GM12878 (cell line): ENCODE data around the gene JPH4. TPM values are rescaled to one million over a fixed set of nuclear protein-coding genes. Genes with fewer than 3 reads are reported as not detected.

Experiments used
- ATAC-seq: fragments of 200-7000 bp; cut with Tn5 transposase; 3 replicates; pipeline ENCODE4 v1.9.1; 2020; ENCODE audit warnings: mild to moderate bottlenecking, moderate library complexity
- BruUV-seq: library from RNA; stranded (reverse); fragments of 400-500 nt; replicated peaks from 2 replicates; lab custom pipeline; 2021; lab: Mats Ljungman, UMichigan
- CTCF ChIA-PET: fragments of 300-600 bp; sonication (Branson Sonifier 250); formaldehyde crosslinking; extraction: SDS; loops from one replicate; lab custom pipeline; 2021; ENCODE audit warnings: inconsistent platforms; lab: Yijun Ruan, JAX
- POLR2A ChIA-PET: fragments of 350-600 bp; formaldehyde crosslinking; extraction: SDS; loops from one replicate; lab custom pipeline; 2021; ENCODE audit warnings: inconsistent platforms; lab: Charles Lee
- RAD21 ChIA-PET: fragments of 300-600 bp; sonication (Branson Sonifier 250); formaldehyde crosslinking; loops from one replicate; lab custom pipeline; 2023; ENCODE audit warnings: antibody characterized with exemption; ENCODE audit not compliant: unreplicated experiment; lab: Charles Lee
- SMC1A ChIA-PET: fragments of 300-600 bp; sonication (Branson Sonifier 250); formaldehyde crosslinking; loops from one replicate; lab custom pipeline; 2023; ENCODE audit not compliant: unreplicated experiment, uncharacterized antibody; lab: Charles Lee
- DNase-seq: peaks from one replicate; pipeline ENCODE4 v3.0.0-alpha.2; 2011; ENCODE audit warnings: low read depth, low spot score
- FAIRE-seq: peaks from 3 replicates; lab custom pipeline; 2011; peaks lifted over from hg19 to GRCh38; lab: Jason Lieb, UNC
- H2AFZ ChIP-seq: 2 replicates; pipeline ENCODE4 v1.6.0; 2011; ENCODE audit warnings: low read depth, low read length, control low read depth; ENCODE audit not compliant: control insufficient read depth
- H3K27ac ChIP-seq: 2 replicates; pipeline ENCODE4 v1.5.1; 2011; ENCODE audit warnings: control low read depth; ENCODE audit not compliant: control insufficient read depth, insufficient read depth
- H3K27me3 ChIP-seq, 2 experiments: replicated peaks in 1 of 2; 2 replicates each; pipeline versions ENCODE4 v1.6.0 to v1.6.1; 2011; ENCODE audit warnings: low read length in 1 of 2; ENCODE audit not compliant: control insufficient read depth in 2 of 2, insufficient read depth in 2 of 2
- H3K36me3 ChIP-seq, 2 experiments: 2 replicates each; pipeline ENCODE4 v1.5.1; 2011; ENCODE audit warnings: low read length in 1 of 2; ENCODE audit not compliant: control insufficient read depth in 2 of 2, insufficient read depth in 2 of 2
- H3K4me1 ChIP-seq: 2 replicates; pipeline ENCODE4 v1.6.1; 2011; ENCODE audit warnings: mild to moderate bottlenecking, low read length, moderate library complexity, mixed read lengths; ENCODE audit not compliant: control insufficient read depth, insufficient read depth
- H3K4me2 ChIP-seq: 2 replicates; pipeline ENCODE4 v1.6.0; 2011; ENCODE audit warnings: control low read depth; ENCODE audit not compliant: control insufficient read depth, insufficient read depth
- H3K4me3 ChIP-seq: fragments of 200-600 bp; sonication (generic); 2 replicates; pipeline ENCODE4 v1.5.1; 2016
- H3K79me2 ChIP-seq: 2 replicates; pipeline ENCODE4 v1.6.0; 2011; ENCODE audit warnings: low read length; ENCODE audit not compliant: control insufficient read depth, insufficient read depth
- H3K9ac ChIP-seq: 2 replicates; pipeline ENCODE4 v1.8.0; 2011; ENCODE audit warnings: low read length, control low read depth, mixed read lengths; ENCODE audit not compliant: control insufficient read depth, insufficient read depth
- H3K9me3 ChIP-seq: replicated peaks from 3 replicates; pipeline ENCODE4 v1.5.1; 2011; ENCODE audit warnings: mild to moderate bottlenecking, low read length; ENCODE audit not compliant: control insufficient read depth, insufficient read depth
- H4K20me1 ChIP-seq: 2 replicates; pipeline ENCODE4 v1.6.0; 2011; ENCODE audit not compliant: control insufficient read depth, insufficient read depth
- ASH2L ChIP-seq: fragments of 300-600, 200-600 bp; sonication (generic); IDR thresholded peaks from 2 replicates; pipeline ENCODE4 v1.6.1; 2017; ENCODE audit warnings: low read depth, mild to moderate bottlenecking, borderline replicate concordance
- ATF2 ChIP-seq: IDR thresholded peaks from 2 replicates; pipeline ENCODE4 v1.6.1; 2012; ENCODE audit warnings: low read length, inconsistent platforms
- BRCA1 ChIP-seq: IDR thresholded peaks from 2 replicates; pipeline ENCODE4 v1.6.1; 2011; ENCODE audit warnings: low read depth, low read length, improper control_type of control experiment
- CEBPB ChIP-seq, 2 experiments: fragments of 150-350 bp in 1 of 2; IDR thresholded peaks; 2 replicates each; pipeline ENCODE4 v1.6.1; 2012 to 2014; ENCODE audit warnings: low read depth in 2 of 2, low read length in 2 of 2, borderline replicate concordance in 1 of 2, inconsistent platforms in 1 of 2
- ELK1 ChIP-seq: IDR thresholded peaks from 2 replicates; pipeline ENCODE4 v1.6.1; 2012; ENCODE audit warnings: low read depth, low read length, improper control_type of control experiment
- KAT2A ChIP-seq: conservative IDR thresholded peaks from 2 replicates; pipeline ENCODE4 v1.6.1; 2011; ENCODE audit warnings: low read depth, low read length; ENCODE audit not compliant: control insufficient read depth
- KDM1A ChIP-seq: fragments of 200-600 bp; sonication (generic); IDR thresholded peaks from 2 replicates; pipeline ENCODE4 v1.6.1; 2016; ENCODE audit warnings: borderline replicate concordance
- MAX ChIP-seq: IDR thresholded peaks from 2 replicates; pipeline ENCODE4 v1.6.1; 2012; ENCODE audit warnings: low read depth, low read length, improper control_type of control experiment
- MEF2A ChIP-seq: IDR thresholded peaks from 2 replicates; pipeline ENCODE4 v1.6.1; 2011; ENCODE audit warnings: low read depth, mild to moderate bottlenecking, low read length, moderate library complexity; ENCODE audit not compliant: insufficient read depth
- MYC ChIP-seq: IDR thresholded peaks from 2 replicates; pipeline ENCODE4 v1.6.1; 2011; ENCODE audit warnings: mild to moderate bottlenecking, low read length, moderate library complexity, inconsistent platforms; ENCODE audit not compliant: insufficient read depth, insufficient replicate concordance, insufficient read length, severe bottlenecking
- RB1 ChIP-seq: fragments of 450-650 bp; formaldehyde crosslinking; IDR thresholded peaks from 2 replicates; pipeline ENCODE4 v1.6.1; 2017; ENCODE audit warnings: mild to moderate bottlenecking, borderline replicate concordance
- RELB ChIP-seq: fragments of 450-650 bp; IDR thresholded peaks from 2 replicates; pipeline ENCODE4 v1.6.1; 2017; ENCODE audit warnings: low read depth, mild to moderate bottlenecking, moderate library complexity
- SIX5 ChIP-seq: IDR thresholded peaks from 2 replicates; pipeline ENCODE4 v1.6.1; 2011; ENCODE audit warnings: mild to moderate bottlenecking, low read depth, low read length, moderate library complexity; ENCODE audit not compliant: severe bottlenecking
- SMAD1 ChIP-seq: fragments of 450-650 bp; IDR thresholded peaks from 2 replicates; pipeline ENCODE4 v1.6.1; 2018; ENCODE audit warnings: mild to moderate bottlenecking, low read depth; ENCODE audit not compliant: partially characterized antibody
- SMAD5 ChIP-seq: IDR thresholded peaks from 2 replicates; pipeline ENCODE4 v1.6.1; 2016; ENCODE audit warnings: antibody characterized with exemption, low read depth
- SMARCA5 ChIP-seq: fragments of 450-650 bp; IDR thresholded peaks from 2 replicates; pipeline ENCODE4 v1.6.1; 2017; ENCODE audit warnings: mild to moderate bottlenecking
- TCF12 ChIP-seq: IDR thresholded peaks from 2 replicates; pipeline ENCODE4 v1.6.1; 2011; ENCODE audit warnings: low read depth, mild to moderate bottlenecking, low read length
- TCF3 ChIP-seq: IDR thresholded peaks from 2 replicates; pipeline ENCODE4 v1.6.1; 2012; ENCODE audit warnings: low read depth, mild to moderate bottlenecking, low read length, borderline replicate concordance; ENCODE audit not compliant: insufficient read depth
- ZNF207 ChIP-seq: fragments of 450-650 bp; IDR thresholded peaks from 2 replicates; pipeline ENCODE4 v1.6.1; 2014; ENCODE audit warnings: antibody characterized with exemption, mild to moderate bottlenecking, borderline replicate concordance
- WGBS: methylation state at CpG from one replicate; pipeline ENCODE4 v1.1.6; 2016; ENCODE audit warnings: low lambda C conversion rate; ENCODE audit not compliant: insufficient replicate concordance, insufficient coverage; ENCODE audit errors: missing lambda C conversion rate; 5-methylcytosine and 5-hydroxymethylcytosine counted together
- in situ Hi-C: fragments of 300-500 bp; cut with MboI; formaldehyde crosslinking; loops from 9 replicates; pipeline ENCODE4 v1.14.3; 2018; ENCODE audit warnings: mixed read lengths
- intact Hi-C: fragments of 100-400 bp; cut with micrococcal nuclease; formaldehyde crosslinking; loops from one replicate; pipeline ENCODE4 v1.14.2; 2022; ENCODE audit not compliant: unreplicated experiment
- polyA plus RNA-seq, 11 experiments: library from polyadenylated mRNA; depleted of rRNA in 4 of 11; unstranded in 6 of 11; stranded (reverse) in 5 of 11; fragments of >200 nt; fragmentation: Nextera tagmentation in 4 of 11; fragmentation: Illumina TruSeq in 1 of 11; extraction: Ambion mirVana in 4 of 11; extraction: Trizol in 1 of 11; gene quantifications; 1 replicate in 1 of 11; 2 replicates in 10 of 11; pipeline versions ENCODE4 v1.2.1 to v1.2.3, GENCODE V29; 2011 to 2016; ENCODE audit warnings: inconsistent platforms in 2 of 11, missing spikeins in 2 of 11, low read depth in 1 of 11
- total RNA-seq, 4 experiments: library from RNA; depleted of rRNA in 3 of 4; stranded (reverse); fragments of >200 nt in 3 of 4; fragmentation: Illumina TruSeq in 1 of 4; extraction: Trizol in 1 of 4; gene quantifications; 2 replicates each; pipeline versions ENCODE4 v1.2.1 to v1.2.3, GENCODE V29; 2013 to 2021

JPH4 gene
- total and polyA plus RNA-seq, 10 of the 15 experiments (the other 5 are each of a cell fraction or from before 2014, with no cell fraction given), result 0.48 to 10.3 (median 3.8) TPM

GRCh38 chr14:23572524-23572828 is 6.1 kb downstream of the JPH4 start (continued):
- TF ChIP-seq ELK1 (no peak), BRCA1 (no peak), SMAD1 (no peak), ASH2L (no peak), TCF3 (no peak), MAX (no peak), SMARCA5 (no peak), KDM1A (no peak), ZNF207 (no peak), TCF12 (no peak), KAT2A (no peak), SIX5 (no peak)
- TF ChIP-seq, all 136 proteins: peak for 0

GRCh38 chr14:23571701-23572523 is 6.7 kb downstream of the JPH4 start:
- 55% methylated on average over 14 of the region's 14 CpGs for WGBS
- H3K79me2 ChIP-seq, result peaks cover 4% of the 10 kb centered on the region
- ChIA-PET CTCF (interaction anchor here (1.3 to 1.8 kb wide), 5 partner anchors 11 to 94 kb away, joined by 3 to 5 read pairs (median 4); no protein-coding TSS in a partner anchor), POLR2A (no interaction called here), SMC1A (no interaction called here), RAD21 (no interaction called here)
- TF ChIP-seq ATF2 (no peak), RB1 (no peak), MEF2A (no peak), MYC (no peak), RELB (no peak), KDM1A (no peak), SMAD5 (no peak), CEBPB (IDR thresholded peaks at IDR 0.05; ENCODE audit: borderline replicate concordance in 1 of 2, low read depth in 2 of 2, low read length in 2 of 2) (no peak)
- no TSS peak for BruUV-seq
- H2AFZ ChIP-seq, result no peak overlapping the region
- in situ Hi-C loops (no loop called here), intact Hi-C loops (no loop called here)
- no peak overlapping the region for H3K9ac ChIP-seq
- ATAC-seq, result no peak
- peaks cover 12% of the 10 kb centered on the region for H3K4me1 ChIP-seq
- no peaks in the 10 kb centered on the region for H3K9me3 ChIP-seq
- H3K4me2 ChIP-seq, result no peak overlapping the region
- H4K20me1 ChIP-seq, result no peaks in the 10 kb centered on the region
- no peaks in the 10 kb centered on the region for H3K36me3 ChIP-seq
- H3K27ac ChIP-seq, result no peak overlapping the region
- no peak overlapping the region for H3K4me3 ChIP-seq
- DNase-seq, result no peak
- H3K27me3 ChIP-seq, result peaks cover 0 to 2% of the 10 kb centered on the region in 2 experiments; a peak in 2 of 4 replicates
- FAIRE-seq, result no peak
